Cardiac septum (tissue), 1 donor: ENCODE results near the gene TERB1. TPM values are rescaled to one million over a fixed set of nuclear protein-coding genes. Genes with fewer than 3 reads are reported as not detected.
A peak's percentile ranks its signal among the peaks of the same experiment; 100 is the strongest.
"Not testable (repeated sequence)": the region's sequence is repeated elsewhere in the genome, so short reads cannot be mapped to it uniquely, and the experiment has no call there.

Source experiments
- DNase-seq: peaks from one replicate; pipeline ENCODE4 v3.0.0-alpha.2; 2020; ENCODE audit warnings: low spot score
- intact Hi-C: fragments of 100-400 bp; cut with DNase I; formaldehyde crosslinking; loops from one replicate; pipeline ENCODE4 v1.14.0; 2022
- total RNA-seq: library from RNA; stranded (reverse); fragmentation: NEBNext Ultra II Directional; extraction: Animal tissue kit (Norgen Biotek cat#: 25700); gene quantifications from one replicate; pipeline ENCODE4 v1.2.1, GENCODE V29; 2021
- donor health status: DM: no; HTN: no; CAD: no.

The TERB1 gene
- total RNA-seq, 1 donor from 2014 or later, result not detected

- peak; percentile 94 for DNase-seq
- intact Hi-C loops, result loop anchor here (5.0 kb wide), 1 partner anchor 37 kb away; no protein-coding TSS in a partner anchor
These were observed 29.3 kb upstream of the TERB1 start, which contains the start of gene NAE1 for GRCh38 chr16:66830422-66831404. Gene NAE1, minus strand, starts transcription at chr16:66830976. Its CDS starts 77 bp downstream, at chr16:66830899.

- intact Hi-C loops, result no loop called here
These were observed 22.6 kb upstream of the TERB1 start for GRCh38 chr16:66824006-66824405.

GRCh38 chr16:66814734-66815133, 13.3 kb upstream of the TERB1 start:
- DNase-seq, result no peak
- intact Hi-C loops, result no loop called here

More at GRCh38 chr16:66824006-66824405, 22.6 kb upstream of the TERB1 start:
- no peak for DNase-seq

GRCh38 chr16:66811043-66811442, 9.7 kb upstream of the TERB1 start:
- intact Hi-C loops, result no loop called here
- DNase-seq, result no peak

GRCh38 chr16:66810391-66810790, 9.0 kb upstream of the TERB1 start:
- no peak for DNase-seq
- intact Hi-C loops, result no loop called here

- no peak for DNase-seq
- intact Hi-C loops, result no loop called here
These were observed 8.4 kb upstream of the TERB1 start for GRCh38 chr16:66809765-66810164.

- no peak for DNase-seq
- intact Hi-C loops, result no loop called here
These were observed 775 bp upstream of the TERB1 start for GRCh38 chr16:66802159-66802558.

GRCh38 chr16:66800856-66801255, 528 bp downstream of the TERB1 start:
- no peak for DNase-seq
- intact Hi-C loops, result no loop called here

- intact Hi-C loops, result no loop called here
- no peak for DNase-seq
These were observed 3.2 kb downstream of the TERB1 start for GRCh38 chr16:66798161-66798560.

- DNase-seq, intact Hi-C loops: not testable (repeated sequence)
These were observed 7.4 kb downstream of the TERB1 start for GRCh38 chr16:66793984-66794383.

- intact Hi-C loops, result no loop called here
- DNase-seq, result no peak
These were observed 11.2 kb downstream of the TERB1 start for GRCh38 chr16:66790130-66790733.

- no peak for DNase-seq
- intact Hi-C loops, result no loop called here
These were observed 14.0 kb downstream of the TERB1 start for GRCh38 chr16:66787427-66787826.

- intact Hi-C loops, result no loop called here
- no peak for DNase-seq
These were observed 14.8 kb downstream of the TERB1 start for GRCh38 chr16:66786551-66786950.

GRCh38 chr16:66776457-66776856, 24.9 kb downstream of the TERB1 start:
- intact Hi-C loops, result no loop called here
- DNase-seq, result no peak

GRCh38 chr16:66774981-66775380, 26.4 kb downstream of the TERB1 start:
- intact Hi-C loops, result no loop called here
- no peak for DNase-seq

- no peak for DNase-seq
- intact Hi-C loops, result no loop called here
These were observed 43.3 kb downstream of the TERB1 start for GRCh38 chr16:66758086-66758485.

GRCh38 chr16:66754819-66755218, 46.6 kb downstream of the TERB1 start:
- no peak for DNase-seq
- intact Hi-C loops, result loop anchor here (5.0 kb wide), 2 partner anchors 112 to 348 kb away; no protein-coding TSS in a partner anchor

- intact Hi-C loops, result loop anchor here (5.0 kb wide), 2 partner anchors 113 to 347 kb away; no protein-coding TSS in a partner anchor
- no peak for DNase-seq
These were observed 47.2 kb downstream of the TERB1 start for GRCh38 chr16:66754211-66754610.

GRCh38 chr16:66752958-66753357, 48.4 kb downstream of the TERB1 start:
- no peak for DNase-seq
- intact Hi-C loops, result loop anchor here (5.0 kb wide), 2 partner anchors 114 to 346 kb away; no protein-coding TSS in a partner anchor

GRCh38 chr16:66752379-66752778, 49.0 kb downstream of the TERB1 start:
- intact Hi-C loops, result loop anchor here (5.0 kb wide), 2 partner anchors 115 to 345 kb away; no protein-coding TSS in a partner anchor
- no peak for DNase-seq
